ENCODE results near the gene HOXD8.

Gene HOXD8

DNA sequence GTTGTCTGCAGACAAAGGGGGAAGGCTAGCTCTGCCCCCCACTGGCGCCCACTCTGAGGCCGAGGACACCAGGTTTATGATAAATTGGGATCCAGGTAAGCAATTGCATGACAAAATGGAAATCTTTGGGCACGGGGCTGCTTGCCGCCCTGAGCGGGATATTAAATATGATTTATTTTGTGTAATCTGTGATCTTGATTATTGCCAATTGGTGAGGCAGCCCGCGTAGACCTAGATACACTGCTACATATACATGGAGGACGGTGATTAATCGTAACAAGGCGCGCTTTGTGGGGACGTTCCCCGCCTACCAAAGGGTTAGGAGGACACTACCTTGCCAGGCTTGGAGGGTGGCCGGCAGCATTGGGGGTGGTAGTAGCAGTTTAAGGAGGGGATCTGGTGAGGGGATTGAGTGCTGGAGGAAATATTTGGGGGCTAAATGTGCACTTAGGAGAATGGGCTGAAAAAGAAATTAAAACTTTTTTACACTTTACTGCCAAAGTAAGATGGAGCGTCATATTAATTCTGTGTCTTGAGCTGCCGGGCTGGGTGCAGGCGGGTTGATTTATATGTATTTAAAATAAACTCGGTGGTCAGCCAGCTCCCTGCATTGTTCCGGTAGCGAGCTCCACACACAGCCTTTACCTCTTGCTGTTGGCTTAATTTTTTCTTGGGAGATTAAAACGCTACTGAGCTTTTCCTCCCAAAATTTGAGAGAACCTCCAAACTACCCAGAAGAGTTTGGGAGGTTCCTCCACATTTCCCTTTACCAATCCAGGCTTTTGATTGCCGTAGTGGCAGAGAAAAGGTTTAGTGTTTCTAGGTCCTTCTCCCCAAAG, 31.7 kb downstream of the HOXD8 start:
- DNase-seq: no peak

DNA sequence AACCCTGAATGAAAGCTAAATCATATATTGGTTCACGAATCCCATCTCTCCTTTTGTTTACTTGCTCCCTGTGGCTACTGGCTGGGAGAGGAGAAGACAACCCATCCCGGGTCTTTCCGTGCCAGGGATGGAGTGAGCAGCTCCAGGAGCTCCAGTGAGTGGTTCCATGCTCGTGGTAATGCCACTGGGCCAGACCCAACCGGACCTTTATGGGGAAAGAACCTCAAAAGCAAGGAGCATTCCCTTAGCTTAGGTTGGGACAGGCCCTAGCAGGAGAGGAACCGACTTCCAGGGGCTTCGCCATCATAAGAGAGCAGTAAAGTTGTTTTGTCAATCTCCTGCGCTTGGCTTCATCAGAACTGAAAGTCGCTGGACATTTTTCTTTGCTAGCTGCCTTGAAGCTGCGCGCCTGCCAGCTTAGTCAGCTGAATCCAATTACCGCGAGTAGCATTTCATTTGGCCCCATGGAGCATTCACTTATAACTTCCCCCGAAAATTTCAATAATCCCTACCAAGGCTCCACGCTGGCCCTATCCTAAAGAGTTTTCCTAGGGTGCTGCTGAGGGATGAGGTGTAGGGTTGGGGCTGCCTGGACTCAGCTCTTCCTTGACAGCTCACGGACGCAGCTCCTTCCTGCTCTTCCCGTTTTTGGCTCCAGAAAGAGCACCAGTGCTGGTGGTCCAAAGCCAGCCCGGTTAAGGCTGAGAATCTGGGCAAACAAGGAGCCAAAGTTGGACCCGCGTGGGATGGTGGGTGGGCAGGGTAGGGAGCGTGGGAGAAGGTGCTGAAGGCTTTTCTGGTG, 32.5 kb downstream of the HOXD8 start:
- no peak for DNase-seq

DNA sequence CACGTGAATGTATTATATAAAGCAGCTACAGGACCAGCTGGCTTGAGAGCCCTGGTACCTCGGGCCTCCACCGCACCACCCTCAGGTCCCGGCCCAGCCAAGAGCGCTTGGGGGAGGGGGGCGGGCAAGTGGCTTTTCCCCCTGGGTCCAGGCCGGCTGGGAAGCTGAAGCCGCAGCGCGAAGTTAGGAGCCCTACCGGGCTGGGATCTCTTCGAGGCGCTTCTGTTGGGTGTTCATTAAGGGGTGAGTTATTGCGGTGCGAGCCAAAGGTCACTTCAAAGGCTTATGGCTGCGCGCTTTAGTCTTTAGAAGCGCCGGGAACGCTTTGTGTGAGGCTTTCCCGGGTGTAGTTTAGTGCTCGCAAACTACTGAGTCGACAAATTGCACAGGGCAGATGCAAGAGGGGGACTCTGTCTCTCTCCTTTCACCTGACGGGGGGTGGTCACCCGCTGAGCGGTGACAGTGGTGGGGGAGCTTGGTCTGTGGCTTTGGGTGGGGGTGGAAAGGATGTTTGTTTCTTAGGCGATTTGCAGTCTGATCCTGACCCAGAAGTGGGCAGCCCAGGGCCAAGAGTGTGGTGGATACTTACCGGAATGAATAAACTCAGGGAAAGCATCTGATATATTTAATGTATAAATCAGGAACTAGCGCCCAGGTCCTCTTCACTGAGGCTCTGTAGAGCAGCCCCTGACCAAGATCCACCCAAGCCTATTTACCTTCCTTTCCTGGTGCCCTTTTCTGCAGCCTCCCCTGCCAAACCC, 33.6 kb downstream of the HOXD8 start:
- no peak for DNase-seq

DNA sequence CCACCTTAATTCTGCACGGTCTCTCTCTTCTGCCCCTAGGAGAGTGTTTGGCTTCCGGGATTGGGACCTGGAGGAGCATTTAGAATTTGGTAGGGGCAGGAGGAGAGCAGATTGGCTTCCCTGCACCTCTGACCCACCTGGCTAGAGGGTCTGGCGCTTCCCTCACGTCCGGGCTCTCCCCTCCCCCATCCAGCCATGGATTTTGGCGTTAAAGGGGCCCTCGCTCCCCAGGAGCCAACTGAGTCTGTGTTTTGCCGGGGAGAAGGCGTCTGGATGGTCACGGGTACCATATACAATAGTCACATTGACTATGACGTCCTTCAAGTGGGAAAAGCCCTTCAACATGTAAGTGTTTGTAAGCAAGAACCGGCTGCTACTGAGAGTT, 34.2 kb downstream of the HOXD8 start:
- DNase-seq: no peak

DNA sequence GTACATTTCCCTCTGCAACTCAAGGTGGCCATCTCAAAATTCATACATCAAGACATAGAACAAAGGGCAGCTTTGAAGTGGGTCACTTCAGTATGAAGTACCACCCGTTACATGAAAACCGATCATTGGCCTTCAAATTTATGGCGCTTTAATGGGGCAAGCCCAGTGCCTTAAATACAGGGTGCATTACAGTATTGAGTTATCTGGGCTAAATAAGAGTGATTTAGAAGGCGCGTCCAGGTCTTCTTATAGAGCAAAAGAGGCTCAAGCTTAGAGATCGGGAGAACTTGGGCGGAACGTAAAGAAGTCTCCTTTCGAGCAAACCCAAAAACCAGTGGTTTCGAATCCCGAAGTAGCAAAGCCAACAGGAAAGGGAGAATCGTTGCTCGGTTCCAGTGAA, 34.7 kb downstream of the HOXD8 start:
- DNase-seq: no peak

DNA sequence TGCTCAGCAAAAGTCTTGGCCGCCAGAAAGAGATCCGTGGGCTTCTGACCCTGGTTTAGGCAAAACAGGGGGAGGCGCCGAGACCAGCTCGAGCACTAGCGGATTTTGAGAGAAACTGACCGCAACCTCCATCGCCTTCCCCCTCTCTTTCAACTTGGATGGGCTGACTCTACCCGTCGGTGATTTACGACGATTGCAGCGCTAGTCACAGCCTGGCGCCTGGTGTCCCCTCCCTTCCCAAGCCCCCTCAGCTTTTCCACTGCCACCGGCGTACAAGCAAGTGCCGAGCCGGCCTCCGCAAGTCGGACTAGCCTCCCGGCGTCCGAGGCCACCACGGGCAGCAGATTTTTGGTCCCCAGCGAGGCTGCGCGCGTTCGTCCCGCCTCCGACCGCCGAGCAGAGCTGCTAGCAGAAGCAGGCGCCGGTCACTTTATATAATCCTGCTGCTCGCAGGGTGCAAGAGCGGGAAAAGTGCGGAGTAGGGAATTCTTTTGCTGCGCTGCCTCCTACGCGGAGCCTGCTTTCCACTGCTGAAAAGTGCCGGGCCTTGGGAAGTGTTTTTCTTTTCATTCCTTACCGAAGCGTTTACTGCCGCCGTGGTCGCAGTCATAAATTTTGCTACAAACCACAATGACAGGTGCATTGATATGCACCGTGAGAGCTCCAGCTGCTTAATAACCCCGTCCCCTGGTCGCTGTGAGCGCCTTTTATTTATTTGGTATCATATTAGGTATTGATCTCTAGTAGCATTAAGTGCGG, 35.3 kb downstream of the HOXD8 start:
- no peak for DNase-seq

DNA sequence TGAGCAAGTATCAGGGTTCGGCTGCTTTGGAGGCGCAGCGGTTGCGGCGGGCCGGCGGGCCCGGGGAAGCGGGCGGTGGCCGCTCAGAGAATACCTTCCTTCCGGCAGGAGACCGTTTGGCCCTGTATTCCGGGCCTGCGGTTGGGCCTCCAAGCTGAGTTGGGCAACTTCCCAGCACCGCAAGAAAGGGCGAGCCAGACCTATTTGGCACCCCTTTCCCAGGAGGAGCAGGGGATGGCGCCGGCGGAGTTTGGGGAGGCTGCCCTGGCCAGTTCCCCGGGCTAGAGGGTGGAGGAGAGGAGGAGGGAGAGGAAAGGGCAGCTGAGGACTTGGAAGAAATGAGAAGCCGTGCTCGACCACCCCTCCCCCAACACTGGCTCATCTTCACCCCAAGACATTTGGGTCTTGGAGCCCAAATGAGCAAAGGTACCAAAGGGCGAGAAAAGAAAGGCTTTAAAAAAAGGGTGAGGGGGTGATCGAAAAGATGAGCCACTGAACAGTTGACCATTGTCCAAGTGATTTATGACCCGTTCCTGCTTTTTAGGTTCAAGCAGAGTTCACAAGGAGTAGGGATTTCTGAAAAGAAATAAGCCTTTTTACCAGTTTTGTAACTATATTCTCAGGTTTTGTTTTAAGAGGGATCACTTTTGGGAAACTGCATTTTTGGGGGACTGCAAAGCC, 36.0 kb downstream of the HOXD8 start:
- no peak for DNase-seq

DNA sequence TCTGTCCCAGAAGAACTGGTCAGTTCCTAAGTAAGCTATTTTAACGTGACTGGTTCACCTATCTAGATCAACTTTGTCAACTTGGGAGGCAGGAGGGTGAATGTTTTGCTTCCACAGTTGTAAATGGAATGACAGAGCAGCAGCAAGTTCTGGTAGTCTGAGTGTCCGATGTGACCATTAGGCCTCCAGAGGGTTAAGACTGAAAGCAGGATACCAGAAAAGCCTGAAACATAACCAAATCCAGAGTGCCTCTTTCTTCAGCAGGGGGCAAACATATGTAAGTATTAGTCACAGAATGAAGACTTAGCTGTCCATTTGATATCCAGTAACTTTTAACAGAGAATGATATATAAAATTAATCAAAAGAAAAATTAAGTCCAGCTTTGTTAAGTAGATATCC, 36.8 kb downstream of the HOXD8 start:
- DNase-seq: no peak

DNA sequence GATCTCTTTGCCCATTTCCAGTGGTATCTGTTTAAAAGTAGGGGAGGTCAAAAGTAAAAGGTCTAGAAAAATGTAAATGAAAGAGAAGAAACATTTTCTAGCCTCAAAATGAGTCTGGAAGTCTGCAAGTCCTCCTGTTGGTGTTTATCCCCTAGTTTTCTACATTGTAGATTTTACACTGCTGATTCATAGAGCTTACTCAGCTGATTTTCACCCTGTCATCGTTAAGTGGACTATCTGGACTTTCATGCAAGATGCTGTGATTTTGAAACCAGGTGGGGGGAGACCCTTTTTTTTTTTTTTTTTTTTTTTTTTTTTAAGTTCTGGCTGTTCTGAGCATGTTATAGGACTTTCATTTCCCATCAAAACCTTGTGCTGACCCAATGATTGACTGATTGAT, 37.9 kb downstream of the HOXD8 start:
- no peak for DNase-seq

DNA sequence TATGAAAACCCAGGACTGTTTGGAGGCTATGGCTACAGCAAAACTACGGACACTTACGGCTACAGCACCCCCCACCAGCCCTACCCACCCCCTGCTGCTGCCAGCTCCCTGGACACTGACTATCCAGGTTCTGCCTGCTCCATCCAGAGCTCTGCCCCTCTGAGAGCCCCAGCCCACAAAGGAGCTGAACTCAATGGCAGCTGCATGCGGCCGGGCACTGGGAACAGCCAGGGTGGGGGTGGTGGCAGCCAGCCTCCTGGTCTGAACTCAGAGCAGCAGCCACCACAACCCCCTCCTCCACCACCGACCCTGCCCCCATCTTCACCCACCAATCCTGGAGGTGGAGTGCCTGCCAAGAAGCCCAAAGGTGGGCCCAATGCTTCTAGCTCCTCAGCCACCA, 39.7 kb downstream of the HOXD8 start:
- no peak for DNase-seq

DNA sequence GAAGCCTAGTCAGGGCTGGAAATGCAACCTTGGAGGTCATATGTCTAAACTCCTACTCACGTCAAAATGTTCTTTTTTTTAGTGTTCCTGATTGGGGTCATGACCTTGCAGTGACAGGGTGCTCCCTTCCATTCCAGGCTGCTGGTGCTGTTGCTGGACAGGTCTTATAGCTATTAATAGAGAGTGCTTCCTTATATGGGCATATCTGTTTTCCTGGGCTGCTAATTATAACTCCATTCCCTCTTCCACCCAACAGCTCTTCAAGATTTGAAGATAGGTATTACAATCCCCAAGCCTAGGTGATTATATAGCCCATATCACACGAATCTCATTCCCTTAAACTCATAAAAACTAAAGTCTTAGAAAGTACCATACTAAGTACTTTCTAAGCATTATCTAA, 40.2 kb downstream of the HOXD8 start:
- DNase-seq: no peak

DNA sequence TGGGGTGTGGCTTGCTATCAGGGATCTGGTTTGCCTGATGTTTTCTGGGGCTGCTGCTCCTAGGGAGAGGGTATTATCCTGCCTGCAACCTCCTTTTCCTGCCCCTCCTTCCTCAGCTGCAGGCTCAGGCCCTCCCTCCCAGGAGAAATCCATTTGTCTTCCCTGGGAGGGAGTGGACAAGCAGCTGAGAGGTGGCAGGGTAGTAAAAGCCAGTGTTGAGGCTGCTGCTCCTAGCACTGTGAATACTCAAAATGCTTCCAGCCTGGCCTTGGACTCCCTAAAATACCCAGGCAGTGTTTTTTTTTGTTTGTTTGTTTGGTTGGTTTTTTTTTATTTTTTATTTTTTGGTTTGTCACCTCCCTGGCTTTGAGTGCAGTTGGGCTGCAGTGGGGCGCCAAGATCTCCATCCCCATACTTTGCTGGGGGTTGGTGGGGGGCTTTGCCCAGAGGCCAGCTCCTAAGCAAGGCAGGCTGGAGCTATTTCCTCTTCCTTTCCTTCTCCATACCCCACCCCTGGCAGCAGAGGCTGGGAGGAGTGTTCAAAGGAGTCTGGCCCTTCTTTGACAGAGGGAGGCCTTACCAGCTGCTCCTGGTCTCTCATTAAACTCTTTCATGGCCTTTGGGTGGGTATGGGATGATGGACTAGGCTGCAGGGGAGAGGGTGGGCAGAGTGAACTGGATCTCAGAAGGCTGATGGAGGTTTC, 41.2 kb downstream of the HOXD8 start:
- no peak for DNase-seq

DNA sequence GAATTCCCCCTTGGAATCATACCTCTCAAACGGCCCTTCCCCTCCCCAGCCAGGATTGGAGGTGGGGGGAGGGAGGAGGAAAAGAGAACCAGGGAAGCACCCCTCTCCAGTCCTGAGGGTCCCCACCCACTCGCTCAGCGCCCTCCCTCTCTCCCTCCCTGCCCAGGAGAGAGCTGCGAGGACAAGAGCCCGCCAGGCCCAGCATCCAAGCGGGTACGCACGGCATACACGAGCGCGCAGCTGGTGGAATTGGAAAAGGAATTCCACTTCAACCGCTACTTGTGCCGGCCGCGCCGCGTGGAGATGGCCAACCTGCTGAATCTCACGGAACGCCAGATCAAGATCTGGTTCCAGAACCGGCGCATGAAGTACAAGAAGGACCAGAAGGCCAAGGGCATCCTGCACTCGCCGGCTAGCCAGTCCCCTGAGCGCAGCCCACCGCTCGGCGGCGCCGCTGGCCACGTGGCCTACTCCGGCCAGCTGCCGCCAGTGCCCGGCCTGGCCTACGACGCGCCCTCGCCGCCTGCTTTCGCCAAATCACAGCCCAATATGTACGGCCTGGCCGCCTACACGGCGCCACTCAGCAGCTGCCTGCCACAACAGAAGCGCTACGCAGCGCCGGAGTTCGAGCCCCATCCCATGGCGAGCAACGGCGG, 42.0 kb downstream of the HOXD8 start:
- no peak for DNase-seq

DNA sequence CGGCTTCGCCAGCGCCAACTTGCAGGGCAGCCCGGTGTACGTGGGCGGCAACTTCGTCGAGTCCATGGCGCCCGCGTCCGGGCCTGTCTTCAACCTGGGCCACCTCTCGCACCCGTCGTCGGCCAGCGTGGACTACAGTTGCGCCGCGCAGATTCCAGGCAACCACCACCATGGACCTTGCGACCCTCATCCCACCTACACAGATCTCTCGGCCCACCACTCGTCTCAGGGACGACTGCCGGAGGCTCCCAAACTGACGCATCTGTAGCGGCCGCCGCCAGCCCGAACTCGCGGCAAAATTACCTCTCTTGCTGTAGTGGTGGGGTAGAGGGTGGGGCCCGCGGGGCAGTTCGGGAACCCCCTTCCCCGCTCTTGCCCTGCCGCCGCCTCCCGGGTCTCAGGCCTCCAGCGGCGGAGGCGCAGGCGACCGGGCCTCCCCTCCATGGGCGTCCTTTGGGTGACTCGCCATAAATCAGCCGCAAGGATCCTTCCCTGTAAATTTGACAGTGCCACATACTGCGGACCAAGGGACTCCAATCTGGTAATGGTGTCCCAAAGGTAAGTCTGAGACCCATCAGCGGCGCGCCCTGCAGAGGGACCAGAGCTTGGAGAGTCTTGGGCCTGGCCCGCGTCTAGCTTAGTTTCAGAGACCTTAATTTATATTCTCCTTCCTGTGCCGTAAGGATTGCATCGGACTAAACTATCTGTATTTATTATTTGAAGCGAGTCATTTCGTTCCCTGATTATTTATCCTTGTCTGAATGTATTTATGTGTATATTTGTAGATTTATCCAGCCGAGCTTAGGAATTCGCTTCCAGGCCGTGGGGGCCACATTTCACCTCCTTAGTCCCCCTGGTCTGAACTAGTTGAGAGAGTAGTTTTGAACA, 42.7 kb downstream of the HOXD8 start:
- DNase-seq: no peak

DNA sequence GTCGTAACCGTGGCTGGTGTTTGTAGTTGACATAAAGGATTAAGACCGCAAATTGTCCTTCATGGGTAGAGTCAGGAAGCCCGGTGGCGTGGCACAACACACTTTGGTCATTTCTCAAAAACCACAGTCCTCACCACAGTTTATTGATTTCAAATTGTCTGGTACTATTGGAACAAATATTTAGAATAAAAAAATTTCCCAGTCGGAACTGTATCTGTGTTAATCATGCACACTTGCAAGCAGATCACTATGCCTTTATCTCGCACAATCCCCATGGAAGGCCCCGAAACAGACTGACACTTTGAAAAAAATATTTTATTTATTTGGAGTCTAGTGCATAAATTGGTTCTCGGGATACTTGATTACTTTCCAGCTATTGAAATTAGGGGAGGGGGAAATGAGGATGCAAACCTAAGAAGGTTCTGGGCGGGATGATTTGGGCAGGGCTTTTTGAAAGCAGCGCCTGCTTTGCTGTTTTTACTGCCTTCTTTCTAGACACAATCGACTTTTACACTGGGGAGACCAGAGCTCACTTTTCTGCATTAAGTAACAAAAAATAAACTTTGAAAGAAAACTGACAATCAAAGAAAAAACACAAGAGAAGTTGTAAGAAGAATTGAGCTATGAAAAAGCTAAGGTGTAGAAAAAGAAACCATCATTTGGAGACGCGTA, 43.5 kb downstream of the HOXD8 start:
- no peak for DNase-seq

DNA sequence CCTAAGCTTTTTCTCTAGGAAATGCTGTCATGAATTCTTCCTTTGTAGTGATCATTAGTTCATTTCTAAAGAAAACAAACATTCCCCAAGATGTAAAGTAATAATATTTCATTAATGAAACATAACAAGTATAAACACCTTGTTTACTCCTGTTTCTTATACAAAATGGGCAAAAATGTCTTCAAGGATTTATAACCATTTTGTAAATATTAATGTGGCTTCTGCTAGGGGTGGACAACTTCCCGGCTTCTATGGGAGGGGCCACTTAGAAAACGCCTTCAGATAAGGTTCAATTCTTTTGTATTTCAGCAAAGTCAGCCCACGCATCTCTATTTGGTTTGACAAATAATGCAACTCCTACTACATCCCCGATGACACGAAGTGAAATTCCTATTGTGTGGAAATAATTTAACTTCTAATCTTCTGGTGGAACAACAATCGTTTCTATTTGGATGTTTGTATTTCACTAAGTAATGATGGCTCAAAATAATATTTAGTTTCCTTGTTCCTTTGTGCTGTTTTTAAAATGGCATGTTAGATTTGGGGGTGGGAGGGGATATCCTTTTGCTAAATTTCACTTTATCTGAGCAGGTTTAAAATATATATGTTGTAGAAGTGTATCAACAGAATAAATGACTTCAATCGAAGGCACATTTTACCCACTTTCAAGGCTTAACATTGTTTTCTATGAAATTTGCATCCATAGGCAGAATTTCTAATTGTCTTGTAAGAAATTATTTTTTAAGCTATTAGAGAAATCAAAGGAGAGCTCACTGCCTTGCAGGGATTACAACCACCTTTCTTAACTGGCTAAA, 44.3 kb downstream of the HOXD8 start:
- DNase-seq: no peak

DNA sequence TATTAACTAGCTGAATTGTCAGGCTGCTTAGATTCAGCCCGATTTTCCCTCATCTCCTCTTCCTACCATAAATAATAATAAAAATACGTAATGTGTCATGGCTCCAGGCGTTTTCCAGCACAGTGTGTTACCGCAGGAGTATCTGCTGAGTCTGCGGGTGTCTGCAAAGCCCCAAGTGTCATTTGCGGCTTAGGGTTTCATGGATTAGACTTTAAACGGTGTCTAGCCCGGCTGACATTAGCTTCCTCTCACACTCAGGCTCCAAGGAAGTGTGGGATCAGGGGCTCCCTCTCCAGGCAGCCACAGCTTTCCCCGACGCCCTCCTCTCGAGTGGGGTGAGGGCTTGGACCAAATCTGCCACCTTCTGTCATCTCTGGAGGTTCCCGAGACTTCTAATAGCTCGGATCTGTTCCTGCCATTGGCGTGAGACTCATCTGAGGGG, 44.9 kb downstream of the HOXD8 start:
- DNase-seq: no peak
